HG03097 (cell line): Measurements from ENCODE around the gene PDE11A.
"Not testable (repeated sequence)": the region's sequence is repeated elsewhere in the genome, so short reads cannot be mapped to it uniquely, and the experiment has no call there.

Experiments
- ATAC-seq: cut with Tn5 transposase; IDR thresholded peaks from one replicate; pipeline ENCODE4 v1.9.1; 2021; ENCODE audit not compliant: unreplicated experiment, low FRiP score

The PDE11A gene

GRCh38 chr2:177887722-177888121 lies 184.9 kb downstream of the PDE11A start:
- no peak for ATAC-seq

- no peak for ATAC-seq
These were observed 185.8 kb downstream of the PDE11A start for GRCh38 chr2:177886824-177887223.

GRCh38 chr2:177885828-177886466 lies 186.6 kb downstream of the PDE11A start:
- no peak for ATAC-seq

- no peak for ATAC-seq
These were observed 189.4 kb downstream of the PDE11A start for GRCh38 chr2:177883177-177883576.

- no peak for ATAC-seq
These were observed 190.1 kb downstream of the PDE11A start for GRCh38 chr2:177882501-177882900.

- ATAC-seq, result no peak
These were observed 190.7 kb downstream of the PDE11A start for GRCh38 chr2:177881921-177882320.

GRCh38 chr2:177881008-177881747 lies 191.4 kb downstream of the PDE11A start:
- no peak for ATAC-seq

- no peak for ATAC-seq
These were observed 192.3 kb downstream of the PDE11A start for GRCh38 chr2:177880285-177880684.

GRCh38 chr2:177876950-177877349 lies 195.6 kb downstream of the PDE11A start:
- ATAC-seq, result no peak

- no peak for ATAC-seq
These were observed 197.9 kb downstream of the PDE11A start for GRCh38 chr2:177874686-177875085.

- ATAC-seq, result no peak
These were observed 198.7 kb downstream of the PDE11A start for GRCh38 chr2:177873915-177874314.

- no peak for ATAC-seq
These were observed 200.3 kb downstream of the PDE11A start for GRCh38 chr2:177872286-177872685.

GRCh38 chr2:177869912-177870311 lies 202.7 kb downstream of the PDE11A start:
- no peak for ATAC-seq

- no peak for ATAC-seq
These were observed 203.4 kb downstream of the PDE11A start for GRCh38 chr2:177869209-177869608.

- no peak for ATAC-seq
These were observed 203.8 kb downstream of the PDE11A start for GRCh38 chr2:177868806-177869205.

- no peak for ATAC-seq
These were observed 215.0 kb downstream of the PDE11A start for GRCh38 chr2:177857538-177857937.

GRCh38 chr2:177852389-177852788 lies 220.2 kb downstream of the PDE11A start:
- no peak for ATAC-seq

- no peak for ATAC-seq
These were observed 229.4 kb downstream of the PDE11A start for GRCh38 chr2:177843188-177843587.

- no peak for ATAC-seq
These were observed 230.3 kb downstream of the PDE11A start for GRCh38 chr2:177842243-177842642.

GRCh38 chr2:177835418-177836204 lies 237.0 kb downstream of the PDE11A start:
- ATAC-seq, result not testable (repeated sequence)

- no peak for ATAC-seq
These were observed 239.8 kb downstream of the PDE11A start for GRCh38 chr2:177832611-177833433.
